HCT116 (cell line): Measurements from ENCODE around the gene EPHA6. TPM values are rescaled to one million over a fixed set of nuclear protein-coding genes. Genes with fewer than 3 reads are reported as not detected.

Experiments used
- ATAC-seq: fragments of 200-7000 bp; cut with Tn5 transposase; 2 replicates; pipeline ENCODE4 v1.9.1; 2020; ENCODE audit warnings: mild to moderate bottlenecking, moderate library complexity
- BruUV-seq: library from RNA; stranded (reverse); fragments of 400-500 nt; replicated peaks from 2 replicates; lab custom pipeline; 2021; lab: Mats Ljungman, UMichigan
- CTCF ChIA-PET: fragments of 300-600 bp; sonication (Branson Sonifier 250); formaldehyde crosslinking; loops from one replicate; lab custom pipeline; 2021; ENCODE audit warnings: antibody characterized with exemption; lab: Charles Lee
- POLR2A ChIA-PET: fragments of 300-600, 350-600 bp; sonication (Branson Sonifier 250); formaldehyde crosslinking; loops from one replicate; lab custom pipeline; 2021; ENCODE audit warnings: antibody characterized with exemption; lab: Charles Lee
- RAD21 ChIA-PET, 2 experiments: fragments of 300-600 bp; sonication (Branson Sonifier 250); formaldehyde crosslinking; loops; one replicate each; lab custom pipeline; 2023; ENCODE audit warnings: low total read pairs in 2 of 2; ENCODE audit not compliant: uncharacterized antibody in 2 of 2, unreplicated experiment in 2 of 2, low non-redundant PET in 1 of 2; lab: Charles Lee
- DNase-seq: peaks from one replicate; pipeline ENCODE4 v3.0.0-alpha.2; 2010; ENCODE audit warnings: low read depth, low spot score
- H2AFZ ChIP-seq: fragments of 200-600 bp; shearing (Covaris generic), sonication (generic); 2 replicates; pipeline ENCODE4 v1.6.1; 2017; ENCODE audit warnings: low read depth, mixed run types, mixed read lengths, antibody characterized with exemption, low read length; ENCODE audit not compliant: poor library complexity, severe bottlenecking
- H3K27ac ChIP-seq: 2 replicates; pipeline ENCODE4 v1.5.1; 2012; ENCODE audit warnings: low read depth, low read length
- H3K27me3 ChIP-seq: fragments of 200-600 bp; sonication (generic); 2 replicates; pipeline ENCODE4 v1.6.1; 2016; ENCODE audit warnings: mixed run types, low read length, mixed read lengths; ENCODE audit not compliant: insufficient read depth
- H3K36me3 ChIP-seq, 2 experiments: fragments of 200-500 bp in 1 of 2; fragments of 200-600 bp in 1 of 2; sonication (Bioruptor generic) in 1 of 2; sonication (generic) in 1 of 2; 2 replicates each; pipeline versions ENCODE4 v1.5.1 to v1.6.1; 2014 to 2016; ENCODE audit warnings: low read length in 2 of 2, inconsistent platforms in 1 of 2, mixed read lengths in 1 of 2, mixed run types in 1 of 2; ENCODE audit not compliant: insufficient read depth in 2 of 2, control insufficient read depth in 1 of 2
- H3K4me1 ChIP-seq, 2 experiments: fragments of 200-600 bp in 1 of 2; sonication (generic) in 1 of 2; 2 replicates each; pipeline versions ENCODE4 v1.5.1 to v1.6.1; 2012 to 2017; ENCODE audit warnings: low read length in 2 of 2, inconsistent platforms in 1 of 2, mild to moderate bottlenecking in 1 of 2, mixed read lengths in 1 of 2, mixed run types in 1 of 2, moderate library complexity in 1 of 2; ENCODE audit not compliant: insufficient read depth in 2 of 2, control insufficient read depth in 1 of 2
- H3K4me2 ChIP-seq: fragments of 200-600 bp; sonication (generic); 2 replicates; pipeline ENCODE4 v1.6.1; 2017; ENCODE audit warnings: mixed run types, low read length, mixed read lengths
- H3K4me3 ChIP-seq, 2 experiments: fragments of 200-600 bp in 1 of 2; sonication (generic) in 1 of 2; replicated peaks in 1 of 2; 2 replicates each; pipeline ENCODE4 v1.5.1; 2011 to 2016; ENCODE audit warnings: low read length in 2 of 2, control low read depth in 1 of 2, low read depth in 1 of 2, mild to moderate bottlenecking in 1 of 2, mixed read lengths in 1 of 2, mixed run types in 1 of 2
- H3K79me2 ChIP-seq: fragments of 200-600 bp; sonication (generic); 2 replicates; pipeline ENCODE4 v1.6.1; 2017; ENCODE audit warnings: mild to moderate bottlenecking, mixed run types, low read length, moderate library complexity, mixed read lengths; ENCODE audit not compliant: insufficient read depth
- H3K9ac ChIP-seq: fragments of 200-600 bp; sonication (generic); 2 replicates; pipeline ENCODE4 v1.6.1; 2016; ENCODE audit warnings: low read length, mixed read lengths
- H3K9me2 ChIP-seq: fragments of 200-600 bp; sonication (generic), shearing (Covaris generic); 2 replicates; pipeline ENCODE4 v1.6.1; 2017; ENCODE audit warnings: mixed run types, mild to moderate bottlenecking, moderate library complexity; ENCODE audit not compliant: insufficient read depth
- H3K9me3 ChIP-seq, 2 experiments: fragments of 200-500 bp in 1 of 2; fragments of 200-600 bp in 1 of 2; sonication (Bioruptor generic) in 1 of 2; sonication (generic) in 1 of 2; 2 replicates each; pipeline ENCODE4 v1.6.1; 2014 to 2017; ENCODE audit warnings: low read length in 2 of 2, mixed read lengths in 2 of 2, inconsistent platforms in 1 of 2, low read depth in 1 of 2, mild to moderate bottlenecking in 1 of 2, mixed run types in 1 of 2, moderate library complexity in 1 of 2; ENCODE audit not compliant: control insufficient read depth in 1 of 2, insufficient read depth in 1 of 2
- H4K20me1 ChIP-seq: fragments of 200-600 bp; sonication (generic), shearing (Covaris generic); 2 replicates; pipeline ENCODE4 v1.6.1; 2017; ENCODE audit warnings: mixed run types, mild to moderate bottlenecking, moderate library complexity; ENCODE audit not compliant: insufficient read depth
- CBX3 ChIP-seq: IDR thresholded peaks from 2 replicates; pipeline ENCODE4 v1.6.1; 2012; ENCODE audit warnings: low read depth
- CEBPB ChIP-seq: IDR thresholded peaks from 2 replicates; pipeline ENCODE4 v1.6.1; 2012; ENCODE audit warnings: low read depth
- ELF1 ChIP-seq: IDR thresholded peaks from 2 replicates; pipeline ENCODE4 v1.6.1; 2012; ENCODE audit warnings: low read depth, borderline replicate concordance
- EZH2 ChIP-seq: fragments of 200-600 bp; sonication (generic); IDR thresholded peaks from 2 replicates; pipeline ENCODE4 v1.6.1; 2017; ENCODE audit warnings: antibody characterized with exemption, mixed run types
- FOSL1 ChIP-seq: IDR thresholded peaks from 2 replicates; pipeline ENCODE4 v1.6.1; 2012; ENCODE audit warnings: low read depth
- JUND ChIP-seq: IDR thresholded peaks from 2 replicates; pipeline ENCODE4 v1.6.1; 2012
- MAX ChIP-seq: IDR thresholded peaks from 2 replicates; pipeline ENCODE4 v1.6.1; 2012
- POLR2A ChIP-seq: IDR thresholded peaks from 2 replicates; pipeline ENCODE4 v1.7.0; 2011; ENCODE audit warnings: borderline replicate concordance; ENCODE audit not compliant: insufficient read depth, insufficient read length; ENCODE audit errors: extremely low read depth
- RAD21 ChIP-seq: IDR thresholded peaks from 2 replicates; pipeline ENCODE4 v1.6.1; 2012; ENCODE audit warnings: low read depth, mild to moderate bottlenecking
- SIN3A ChIP-seq: IDR thresholded peaks from 2 replicates; pipeline ENCODE4 v1.6.1; 2012; ENCODE audit warnings: low read depth
- SRF ChIP-seq: IDR thresholded peaks from 2 replicates; pipeline ENCODE4 v1.6.1; 2012; ENCODE audit warnings: low read depth
- TCF7L2 ChIP-seq: IDR thresholded peaks from 2 replicates; pipeline ENCODE4 v1.7.0; 2011; ENCODE audit warnings: borderline replicate concordance, inconsistent platforms; ENCODE audit not compliant: insufficient read depth, insufficient read length; ENCODE audit errors: extremely low read depth
- ZFX ChIP-seq: fragments of 450-650 bp; IDR thresholded peaks from 2 replicates; pipeline ENCODE4 v1.6.1; 2017
- ZNF274 ChIP-seq: fragments of 200-500 bp; sonication (Bioruptor generic); IDR thresholded peaks from 2 replicates; pipeline ENCODE4 v1.6.1; 2014; ENCODE audit warnings: mild to moderate bottlenecking, low read depth, low read length, inconsistent platforms
- intact Hi-C: fragments of 100-400 bp; cut with micrococcal nuclease; formaldehyde crosslinking; loops from 2 replicates; pipeline ENCODE4 v1.10.0; 2022
- total RNA-seq: library from RNA; stranded (reverse); gene quantifications from one replicate; pipeline ENCODE4 v1.2.1, GENCODE V29; 2021; ENCODE audit not compliant: unreplicated experiment
- TF ChIP-seq, protein P1 (sequence below): IDR thresholded peaks from 2 replicates; pipeline ENCODE4 v1.6.1; 2012
- TF ChIP-seq, protein P2 (sequence below), 3 experiments: fragments of 200-600 bp in 1 of 3; sonication (generic) in 1 of 3; IDR thresholded peaks in 2 of 3; conservative IDR thresholded peaks in 1 of 3; 2 replicates each; pipeline ENCODE4 v1.5.1; 2012 to 2017; ENCODE audit warnings: low read depth in 2 of 3, low read length in 2 of 3, antibody characterized with exemption in 1 of 3, borderline replicate concordance in 1 of 3, control low read depth in 1 of 3, mild to moderate bottlenecking in 1 of 3, mixed read lengths in 1 of 3, mixed run types in 1 of 3, moderate library complexity in 1 of 3; ENCODE audit not compliant: insufficient read depth in 1 of 3
- TF ChIP-seq, protein P3 (sequence below): IDR thresholded peaks from 2 replicates; pipeline ENCODE4 v1.6.1; 2012; ENCODE audit warnings: low read depth

The EPHA6 gene
- total RNA-seq, 1 experiment from 2014 or later = not detected

GRCh38 chr3:97692831-97693230 lies 878.4 kb downstream of the EPHA6 start:
- no peak overlapping the region for H3K4me3 ChIP-seq
- ChIA-PET CTCF (no interaction called here), RAD21 (no interaction called here), POLR2A (no interaction called here)
- H3K4me2 ChIP-seq = no peak overlapping the region
- no peak overlapping the region for H3K9ac ChIP-seq
- no peaks in the 10 kb centered on the region for H3K36me3 ChIP-seq
- no peaks in the 10 kb centered on the region for H4K20me1 ChIP-seq
- DNase-seq (no peak), ATAC-seq (no peak)
- H2AFZ ChIP-seq = no peak overlapping the region
- BruUV-seq = no TSS peak
- no peaks in the 10 kb centered on the region for H3K4me1 ChIP-seq
- intact Hi-C loops = no loop called here
- no peaks in the 10 kb centered on the region for H3K79me2 ChIP-seq
- H3K27ac ChIP-seq = no peak overlapping the region
- H3K9me3 ChIP-seq = no peaks in the 10 kb centered on the region
- peaks cover 3% of the 10 kb centered on the region; the same call in 1 of the 2 replicates for H3K27me3 ChIP-seq
- no peaks in the 10 kb centered on the region for H3K9me2 ChIP-seq
- TF ChIP-seq ZNF274 (no peak), RAD21 (no peak), CBX3 (no peak), CEBPB (no peak), ZFX (no peak), JUND (no peak), EZH2 (no peak), SIN3A (no peak), ELF1 (no peak), MAX (no peak), POLR2A (no peak), SRF (no peak), FOSL1 (no peak), TCF7L2 (no peak)
- TF ChIP-seq, protein P1, sequence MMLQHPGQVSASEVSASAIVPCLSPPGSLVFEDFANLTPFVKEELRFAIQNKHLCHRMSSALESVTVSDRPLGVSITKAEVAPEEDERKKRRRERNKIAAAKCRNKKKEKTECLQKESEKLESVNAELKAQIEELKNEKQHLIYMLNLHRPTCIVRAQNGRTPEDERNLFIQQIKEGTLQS = no peak
- TF ChIP-seq, protein P2, sequence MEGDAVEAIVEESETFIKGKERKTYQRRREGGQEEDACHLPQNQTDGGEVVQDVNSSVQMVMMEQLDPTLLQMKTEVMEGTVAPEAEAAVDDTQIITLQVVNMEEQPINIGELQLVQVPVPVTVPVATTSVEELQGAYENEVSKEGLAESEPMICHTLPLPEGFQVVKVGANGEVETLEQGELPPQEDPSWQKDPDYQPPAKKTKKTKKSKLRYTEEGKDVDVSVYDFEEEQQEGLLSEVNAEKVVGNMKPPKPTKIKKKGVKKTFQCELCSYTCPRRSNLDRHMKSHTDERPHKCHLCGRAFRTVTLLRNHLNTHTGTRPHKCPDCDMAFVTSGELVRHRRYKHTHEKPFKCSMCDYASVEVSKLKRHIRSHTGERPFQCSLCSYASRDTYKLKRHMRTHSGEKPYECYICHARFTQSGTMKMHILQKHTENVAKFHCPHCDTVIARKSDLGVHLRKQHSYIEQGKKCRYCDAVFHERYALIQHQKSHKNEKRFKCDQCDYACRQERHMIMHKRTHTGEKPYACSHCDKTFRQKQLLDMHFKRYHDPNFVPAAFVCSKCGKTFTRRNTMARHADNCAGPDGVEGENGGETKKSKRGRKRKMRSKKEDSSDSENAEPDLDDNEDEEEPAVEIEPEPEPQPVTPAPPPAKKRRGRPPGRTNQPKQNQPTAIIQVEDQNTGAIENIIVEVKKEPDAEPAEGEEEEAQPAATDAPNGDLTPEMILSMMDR (IDR thresholded peaks at IDR 0.05 in 2 of 3, conservative IDR thresholded peaks at IDR 0.05 in 1 of 3; ENCODE audit: borderline replicate concordance in 1 of 3, insufficient read depth in 1 of 3, low read depth in 2 of 3, low read length in 2 of 3) = no peak
- TF ChIP-seq, protein P3, sequence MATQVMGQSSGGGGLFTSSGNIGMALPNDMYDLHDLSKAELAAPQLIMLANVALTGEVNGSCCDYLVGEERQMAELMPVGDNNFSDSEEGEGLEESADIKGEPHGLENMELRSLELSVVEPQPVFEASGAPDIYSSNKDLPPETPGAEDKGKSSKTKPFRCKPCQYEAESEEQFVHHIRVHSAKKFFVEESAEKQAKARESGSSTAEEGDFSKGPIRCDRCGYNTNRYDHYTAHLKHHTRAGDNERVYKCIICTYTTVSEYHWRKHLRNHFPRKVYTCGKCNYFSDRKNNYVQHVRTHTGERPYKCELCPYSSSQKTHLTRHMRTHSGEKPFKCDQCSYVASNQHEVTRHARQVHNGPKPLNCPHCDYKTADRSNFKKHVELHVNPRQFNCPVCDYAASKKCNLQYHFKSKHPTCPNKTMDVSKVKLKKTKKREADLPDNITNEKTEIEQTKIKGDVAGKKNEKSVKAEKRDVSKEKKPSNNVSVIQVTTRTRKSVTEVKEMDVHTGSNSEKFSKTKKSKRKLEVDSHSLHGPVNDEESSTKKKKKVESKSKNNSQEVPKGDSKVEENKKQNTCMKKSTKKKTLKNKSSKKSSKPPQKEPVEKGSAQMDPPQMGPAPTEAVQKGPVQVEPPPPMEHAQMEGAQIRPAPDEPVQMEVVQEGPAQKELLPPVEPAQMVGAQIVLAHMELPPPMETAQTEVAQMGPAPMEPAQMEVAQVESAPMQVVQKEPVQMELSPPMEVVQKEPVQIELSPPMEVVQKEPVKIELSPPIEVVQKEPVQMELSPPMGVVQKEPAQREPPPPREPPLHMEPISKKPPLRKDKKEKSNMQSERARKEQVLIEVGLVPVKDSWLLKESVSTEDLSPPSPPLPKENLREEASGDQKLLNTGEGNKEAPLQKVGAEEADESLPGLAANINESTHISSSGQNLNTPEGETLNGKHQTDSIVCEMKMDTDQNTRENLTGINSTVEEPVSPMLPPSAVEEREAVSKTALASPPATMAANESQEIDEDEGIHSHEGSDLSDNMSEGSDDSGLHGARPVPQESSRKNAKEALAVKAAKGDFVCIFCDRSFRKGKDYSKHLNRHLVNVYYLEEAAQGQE = no peak
